NOMO-1 treated with dmso at 0.1 percent for 144 hours (cell line): ENCODE data around the gene APOBEC3G.
"Not testable (repeated sequence)": the region's sequence is repeated elsewhere in the genome, so short reads cannot be mapped to it uniquely, and the experiment has no call there.

Source experiments
- DNase-seq: peaks from one replicate; lab custom pipeline; 2025; ENCODE audit not compliant: unreplicated experiment; lab: John Stamatoyannopoulos, UW

The APOBEC3G gene

DNA sequence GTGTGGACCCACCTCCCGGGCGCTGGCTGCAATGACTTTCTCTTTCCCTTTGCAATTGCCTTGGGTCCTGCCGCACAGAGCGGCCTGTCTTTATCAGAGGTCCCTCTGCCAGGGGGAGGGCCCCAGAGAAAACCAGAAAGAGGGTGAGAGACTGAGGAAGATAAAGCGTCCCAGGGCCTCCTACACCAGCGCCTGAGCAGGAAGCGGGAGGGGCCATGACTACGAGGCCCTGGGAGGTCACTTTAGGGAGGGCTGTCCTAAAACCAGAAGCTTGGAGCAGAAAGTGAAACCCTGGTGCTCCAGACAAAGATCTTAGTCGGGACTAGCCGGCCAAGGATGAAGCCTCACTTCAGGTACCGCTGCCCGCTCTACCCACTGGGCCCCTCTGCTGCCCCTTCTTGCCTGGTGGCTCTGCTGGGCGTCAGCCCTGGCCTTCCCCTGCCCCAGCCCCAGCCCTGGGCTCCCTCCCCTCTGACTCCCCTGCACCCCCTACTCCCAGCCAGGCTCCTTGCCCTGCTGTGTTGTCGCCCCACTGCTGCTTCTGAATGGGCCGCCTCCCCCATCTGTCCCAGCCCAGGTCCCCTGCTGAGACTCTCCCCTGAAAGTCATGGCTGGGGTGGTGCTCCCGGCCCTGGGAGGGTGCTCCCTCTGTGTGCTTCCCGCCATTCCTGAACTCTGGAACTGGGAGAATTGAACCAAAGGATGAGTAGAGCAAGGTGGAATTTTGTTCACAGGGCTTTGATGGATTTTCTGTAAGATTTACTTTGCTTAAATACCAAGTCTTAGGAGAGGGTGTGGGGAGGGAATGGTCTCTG lies at the start of gene APOBEC3G:
Gene APOBEC3G (plus strand): TSS at position 250 of the 815 bp plus-strand sequence. CDS start 87 bp downstream, at position 337.
- peak; percentile 44 for DNase-seq

DNA sequence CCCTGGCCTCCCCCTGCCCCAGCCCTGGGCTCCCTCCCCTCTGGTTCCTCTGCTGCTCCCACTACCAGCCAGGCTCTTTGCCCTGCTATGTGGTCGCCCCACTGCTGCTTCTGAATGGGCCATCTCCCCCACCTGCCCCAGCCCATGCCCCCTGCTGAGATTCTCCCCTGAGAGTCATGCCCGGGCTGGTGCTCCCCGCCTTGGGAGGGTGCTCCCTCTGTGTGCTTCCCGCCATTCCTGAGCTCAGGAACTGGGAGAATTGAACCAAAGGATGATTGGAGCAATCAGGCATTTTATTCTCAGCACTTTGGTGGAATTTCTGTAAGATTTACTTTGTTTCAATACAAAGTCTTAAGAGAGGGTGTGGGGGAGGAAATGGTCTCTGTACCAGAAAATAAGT lies 49.4 kb upstream of the APOBEC3G start:
- DNase-seq: no peak

DNA sequence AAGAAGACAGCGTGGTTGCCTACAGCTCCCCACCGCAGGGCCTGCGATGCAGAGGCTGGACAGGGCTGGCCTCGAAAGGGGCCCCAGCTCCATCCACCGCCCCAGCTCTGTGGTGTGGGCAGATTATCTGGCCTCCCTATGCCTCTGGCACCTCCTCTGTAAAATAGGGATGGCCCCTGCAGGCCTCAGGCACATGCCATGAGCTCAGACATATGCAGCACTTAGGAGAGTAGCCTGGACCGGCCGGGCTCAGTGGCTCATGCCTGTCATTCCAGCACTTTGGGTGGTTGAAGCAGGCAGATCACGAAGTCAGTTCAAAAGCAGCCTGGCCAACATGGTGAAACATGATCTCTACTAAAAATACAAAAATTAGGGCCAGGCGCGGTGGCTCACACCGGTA lies 48.8 kb upstream of the APOBEC3G start:
- no peak for DNase-seq

DNA sequence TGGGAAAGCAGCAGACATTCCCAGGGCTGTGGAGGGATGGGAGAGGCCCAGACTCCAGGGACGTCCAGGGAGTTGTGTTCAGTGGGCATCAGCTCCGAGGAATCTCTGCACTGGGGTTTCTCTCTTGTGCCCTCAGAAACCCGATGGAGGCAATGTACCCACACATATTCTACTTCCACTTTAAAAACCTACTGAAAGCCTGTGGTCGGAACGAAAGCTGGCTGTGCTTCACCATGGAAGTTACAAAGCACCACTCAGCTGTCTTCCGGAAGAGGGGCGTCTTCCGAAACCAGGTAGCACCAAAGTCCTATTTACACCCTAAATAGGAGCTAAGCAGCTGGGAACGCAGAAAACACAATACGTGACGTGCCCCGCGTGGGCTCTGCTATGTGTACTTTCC lies 47.8 kb upstream of the APOBEC3G start:
- DNase-seq: no peak

DNA sequence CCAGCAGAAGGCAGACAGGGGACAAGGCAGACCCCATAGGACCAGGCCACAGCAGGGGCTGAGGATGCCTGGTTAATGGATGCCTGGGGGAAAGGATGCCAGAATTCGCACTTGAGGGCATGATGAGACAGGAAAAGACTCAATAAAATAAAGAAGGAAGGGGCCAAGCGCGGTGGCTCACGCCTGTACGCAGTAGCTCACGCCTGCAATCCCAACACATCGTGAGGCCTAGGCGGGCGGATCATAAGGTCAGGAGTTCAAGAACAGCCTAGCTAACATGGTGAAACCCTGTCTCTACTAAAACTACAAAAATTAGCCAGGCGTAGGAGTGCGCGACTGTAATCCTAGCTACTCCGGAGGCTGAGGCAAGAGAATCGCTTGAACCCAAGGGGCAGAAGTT lies 46.4 kb upstream of the APOBEC3G start:
- DNase-seq: no peak

DNA sequence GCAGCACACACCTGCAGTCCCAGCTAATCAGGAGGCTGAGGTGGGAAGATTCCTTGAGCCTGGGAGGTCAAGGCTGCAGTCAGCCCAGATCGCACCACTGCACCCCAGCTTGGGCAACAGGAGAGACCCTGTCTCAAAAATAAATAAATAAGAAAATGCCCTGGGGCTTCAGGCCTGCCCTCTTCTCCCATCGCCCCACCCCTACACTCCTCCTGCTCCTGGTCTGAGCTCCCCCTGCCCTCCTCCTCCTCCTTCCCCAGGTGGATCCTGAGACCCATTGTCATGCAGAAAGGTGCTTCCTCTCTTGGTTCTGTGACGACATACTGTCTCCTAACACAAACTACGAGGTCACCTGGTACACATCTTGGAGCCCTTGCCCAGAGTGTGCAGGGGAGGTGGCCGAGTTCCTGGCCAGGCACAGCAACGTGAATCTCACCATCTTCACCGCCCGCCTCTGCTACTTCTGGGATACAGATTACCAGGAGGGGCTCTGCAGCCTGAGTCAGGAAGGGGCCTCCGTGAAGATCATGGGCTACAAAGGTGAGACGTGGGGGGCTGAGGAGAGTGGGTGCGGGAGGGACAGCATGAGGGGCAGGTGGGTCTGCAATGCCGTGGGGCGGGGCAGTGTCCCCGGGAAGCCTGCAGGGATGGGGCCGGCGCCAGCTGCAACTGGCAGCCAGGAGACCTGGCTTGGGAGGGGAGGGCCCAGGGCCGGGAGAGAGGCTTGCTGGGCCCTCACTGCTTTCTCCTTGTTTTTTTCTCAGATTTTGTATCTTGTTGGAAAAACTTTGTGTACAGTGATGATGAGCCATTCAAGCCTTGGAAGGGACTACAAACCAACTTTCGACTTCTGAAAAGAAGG lies 45.4 kb upstream of the APOBEC3G start:
- DNase-seq: not testable (repeated sequence)

DNA sequence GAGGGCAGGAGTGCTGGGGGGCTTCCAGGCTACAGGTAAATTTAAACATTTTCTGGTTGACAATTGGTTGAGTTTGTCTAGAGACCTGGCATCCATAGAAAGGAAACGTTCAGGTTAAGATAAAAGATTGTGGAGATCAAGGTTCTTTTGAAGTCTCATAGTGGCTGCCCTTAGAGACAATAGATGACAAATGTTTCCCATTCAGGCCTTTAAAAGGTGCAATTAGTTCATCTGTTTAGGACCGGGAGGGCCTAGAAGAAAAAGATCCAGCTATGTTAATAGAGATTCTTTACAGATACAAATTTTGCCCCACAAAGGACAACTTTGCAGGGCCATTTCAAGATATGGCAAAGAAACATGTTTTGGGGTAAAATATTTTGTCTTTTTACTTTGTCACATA lies 40.0 kb upstream of the APOBEC3G start:
- DNase-seq: not testable (repeated sequence)

DNA sequence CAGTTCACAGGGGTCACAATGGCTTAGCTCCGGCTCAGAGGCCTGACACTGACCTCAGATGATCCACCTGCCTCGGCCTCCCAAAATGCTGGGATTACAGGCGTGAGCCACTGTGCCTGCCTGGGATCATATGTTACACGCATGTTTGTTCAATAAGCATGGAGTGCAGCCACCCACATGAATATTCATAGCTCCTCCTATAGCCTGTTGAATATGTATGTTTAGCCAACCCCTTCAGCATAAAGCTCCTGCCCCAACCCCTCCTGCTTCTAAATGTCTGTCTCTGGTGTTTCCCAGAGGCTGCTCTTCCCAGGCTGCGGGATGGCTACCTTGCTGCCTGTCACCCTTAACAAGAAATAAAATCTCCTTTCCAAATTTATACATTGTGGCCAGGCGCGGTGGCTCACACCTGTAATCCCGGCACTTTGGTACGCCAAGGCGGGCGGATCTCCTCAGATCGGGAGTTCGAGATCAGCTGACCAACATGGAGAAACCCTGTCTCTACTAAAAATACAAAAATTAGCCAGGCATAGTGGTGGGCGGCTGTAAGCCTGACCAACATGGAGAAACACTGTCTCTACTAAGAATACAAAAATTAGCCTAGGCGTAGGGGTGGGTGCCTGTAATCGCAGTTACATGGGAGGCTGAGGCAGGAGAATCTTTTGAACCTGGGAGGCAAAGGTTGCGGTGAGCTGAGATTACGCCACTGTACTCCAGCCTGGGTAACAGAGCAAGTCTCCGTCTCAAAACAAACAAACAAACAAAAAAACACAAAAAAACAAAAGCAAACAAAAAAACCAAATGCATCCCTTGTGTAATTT lies 37.6 kb upstream of the APOBEC3G start:
- no peak for DNase-seq

DNA sequence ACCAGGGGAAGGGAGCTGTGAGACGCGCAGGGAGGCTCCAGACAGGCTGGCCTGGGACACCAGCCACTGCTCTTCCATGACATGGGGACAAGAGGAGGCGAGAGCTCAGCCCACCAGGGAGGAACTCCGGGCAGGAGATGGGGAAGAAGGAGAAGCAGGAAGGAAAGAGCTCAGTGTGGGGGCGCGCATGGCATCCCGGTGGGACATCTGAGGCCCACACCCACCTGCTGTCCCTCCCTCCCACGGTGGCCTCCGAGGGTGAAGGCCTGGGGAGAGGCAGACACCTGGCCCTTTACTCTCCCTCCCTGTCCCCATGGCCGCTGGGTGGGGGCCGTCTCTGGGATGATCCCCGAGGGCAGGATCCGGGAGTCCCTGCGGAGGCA lies 36.9 kb upstream of the APOBEC3G start:
- DNase-seq: not testable (repeated sequence)

DNA sequence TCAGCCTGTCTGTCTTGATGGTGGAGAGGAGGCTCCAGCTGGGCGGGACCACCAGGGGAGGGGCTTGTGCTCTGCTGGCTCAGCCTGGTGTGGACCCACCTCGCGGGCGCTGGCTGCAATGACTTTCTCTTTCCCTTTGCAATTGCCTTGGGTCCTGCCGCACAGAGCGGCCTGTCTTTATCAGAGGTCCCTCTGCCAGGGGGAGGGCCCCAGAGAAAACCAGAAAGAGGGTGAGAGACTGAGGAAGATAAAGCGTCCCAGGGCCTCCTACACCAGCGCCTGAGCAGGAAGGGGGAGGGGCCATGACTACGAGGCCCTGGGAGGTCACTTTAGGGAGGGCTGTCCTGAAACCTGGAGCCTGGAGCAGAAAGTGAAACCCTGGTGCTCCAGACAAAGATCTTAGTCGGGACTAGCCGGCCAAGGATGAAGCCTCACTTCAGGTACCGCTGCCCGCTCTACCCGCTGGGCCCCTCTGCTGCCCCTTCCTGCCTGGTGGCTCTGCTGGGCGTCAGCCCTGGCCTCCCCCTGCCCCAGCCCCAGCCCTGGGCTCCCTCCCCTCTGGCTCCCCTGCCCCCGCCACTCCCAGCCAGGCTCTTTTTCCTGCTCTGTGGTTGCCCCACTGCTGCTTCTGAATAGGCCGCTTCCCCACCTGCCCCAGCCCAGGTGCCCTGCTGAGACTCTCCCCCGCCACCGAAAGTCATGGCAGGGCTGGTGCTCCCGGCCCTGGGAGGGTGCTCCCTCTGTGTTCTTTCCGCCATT lies 36.4 kb upstream of the APOBEC3G start, which contains the start of gene APOBEC3F:
Gene APOBEC3F (plus strand): TSS at position 327 of the 759 bp plus-strand sequence. CDS start 97 bp downstream, at position 424.
- peak; percentile 21 for DNase-seq

DNA sequence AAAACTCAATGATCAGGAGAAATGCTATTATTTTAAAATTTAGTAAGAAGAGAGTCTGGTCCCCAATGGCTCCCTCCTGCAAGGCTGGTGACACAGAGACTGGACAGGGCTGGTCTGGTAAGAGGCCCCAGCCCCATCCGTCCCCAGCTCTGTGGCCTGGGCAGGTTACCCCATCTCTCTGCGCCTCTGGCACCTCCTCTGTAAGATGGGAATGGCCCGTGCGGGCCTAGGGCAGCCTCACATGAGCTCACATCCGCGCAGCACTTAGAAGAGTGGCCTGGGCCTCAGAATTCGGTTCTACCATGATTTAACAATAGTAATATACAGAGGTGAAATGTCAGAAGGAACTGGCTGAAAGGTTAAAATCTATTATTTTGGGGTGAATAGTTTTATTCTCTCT lies 35.2 kb upstream of the APOBEC3G start:
- DNase-seq: no peak

DNA sequence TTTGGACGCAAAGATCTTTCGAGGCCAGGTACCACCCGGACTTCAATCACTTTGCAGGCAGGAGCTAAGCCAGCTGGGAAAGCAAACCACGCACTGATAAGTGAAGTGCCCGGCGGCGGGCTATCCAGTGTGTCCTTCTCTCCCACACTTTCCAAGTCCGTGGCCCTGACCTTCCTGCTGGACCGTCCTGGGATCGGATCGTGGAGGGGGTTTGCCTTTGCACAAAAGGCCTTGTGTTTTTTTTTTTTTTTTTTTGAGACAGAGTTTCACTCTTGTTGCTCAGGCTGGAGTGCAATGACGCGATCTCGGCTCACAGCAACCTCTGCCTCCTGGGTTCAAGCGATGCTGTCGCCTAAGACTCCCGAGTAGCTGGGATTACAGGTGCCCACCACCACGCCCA lies 34.0 kb upstream of the APOBEC3G start:
- DNase-seq: not testable (repeated sequence)

DNA sequence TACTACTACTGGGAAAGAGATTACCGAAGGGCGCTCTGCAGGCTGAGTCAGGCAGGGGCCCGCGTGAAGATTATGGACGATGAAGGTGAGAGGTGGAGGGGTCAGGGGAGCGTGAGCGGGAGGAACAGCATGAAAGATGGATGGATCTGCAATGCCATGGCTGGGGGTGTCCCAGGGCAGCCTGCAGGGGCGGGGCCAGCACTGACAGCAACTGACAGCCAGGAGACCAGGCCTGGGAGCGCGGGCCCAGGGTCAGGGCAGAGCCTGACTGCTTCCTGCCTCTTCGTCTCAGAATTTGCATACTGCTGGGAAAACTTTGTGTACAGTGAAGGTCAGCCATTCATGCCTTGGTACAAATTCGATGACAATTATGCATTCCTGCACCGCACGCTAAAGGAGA lies 31.9 kb upstream of the APOBEC3G start:
- DNase-seq: not testable (repeated sequence)

DNA sequence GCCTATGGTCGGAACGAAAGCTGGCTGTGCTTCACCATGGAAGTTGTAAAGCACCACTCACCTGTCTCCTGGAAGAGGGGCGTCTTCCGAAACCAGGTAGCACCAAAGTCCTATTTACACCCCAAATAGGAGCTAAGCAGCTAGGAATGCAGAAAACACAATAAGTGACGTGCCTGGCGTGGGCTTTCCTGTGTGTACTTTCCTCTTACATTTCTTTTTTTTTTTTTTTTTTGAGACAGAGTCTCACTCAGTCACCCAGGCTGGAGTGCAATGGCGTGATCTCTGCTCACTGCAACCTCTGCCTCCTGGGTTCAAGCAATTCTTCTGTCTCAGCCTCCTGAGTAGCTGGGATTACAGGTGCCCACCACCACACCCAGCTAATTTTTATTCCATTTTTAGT lies 27.6 kb upstream of the APOBEC3G start:
- not testable (repeated sequence) for DNase-seq

DNA sequence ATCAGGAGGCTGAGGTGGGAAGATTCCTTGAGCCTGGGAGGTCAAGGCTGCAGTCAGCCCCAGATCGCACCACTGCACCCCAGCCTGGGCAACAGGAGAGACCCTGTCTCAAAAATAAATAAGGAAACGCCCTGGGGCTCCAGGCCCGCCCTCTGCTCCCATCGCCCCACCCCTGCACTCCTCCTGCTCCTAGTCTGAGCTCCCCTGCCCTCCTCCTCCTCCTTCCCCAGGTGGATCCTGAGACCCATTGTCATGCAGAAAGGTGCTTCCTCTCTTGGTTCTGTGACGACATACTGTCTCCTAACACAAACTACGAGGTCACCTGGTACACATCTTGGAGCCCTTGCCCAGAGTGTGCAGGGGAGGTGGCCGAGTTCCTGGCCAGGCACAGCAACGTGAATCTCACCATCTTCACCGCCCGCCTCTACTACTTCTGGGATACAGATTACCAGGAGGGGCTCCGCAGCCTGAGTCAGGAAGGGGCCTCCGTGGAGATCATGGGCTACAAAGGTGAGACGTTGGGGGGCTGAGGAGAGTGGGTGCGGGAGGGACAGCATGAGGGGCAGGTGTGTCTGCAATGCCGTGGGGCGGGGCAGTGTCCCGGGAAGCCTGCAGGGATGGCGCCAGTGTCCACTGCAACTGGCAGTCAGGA lies 25.1 kb upstream of the APOBEC3G start:
- not testable (repeated sequence) for DNase-seq

DNA sequence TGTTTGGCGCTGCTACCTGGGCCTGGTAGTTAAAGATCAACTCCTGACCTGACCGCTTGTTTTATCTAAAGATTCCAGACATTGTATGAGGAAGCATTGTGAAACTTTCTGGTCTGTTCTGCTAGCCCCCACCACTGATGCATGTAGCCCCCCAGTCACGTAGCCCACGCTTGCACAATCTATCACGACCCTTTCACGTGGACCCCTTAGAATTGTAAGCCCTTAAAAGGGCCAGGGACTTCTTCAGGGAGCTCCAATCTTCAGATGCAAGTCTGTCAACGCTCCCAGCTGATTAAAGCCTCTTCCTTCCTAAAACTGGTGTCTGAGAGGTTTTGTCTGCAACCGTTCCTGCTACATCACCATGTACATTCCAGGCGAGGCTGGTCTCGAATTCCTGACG lies 21.4 kb upstream of the APOBEC3G start:
- no peak for DNase-seq

DNA sequence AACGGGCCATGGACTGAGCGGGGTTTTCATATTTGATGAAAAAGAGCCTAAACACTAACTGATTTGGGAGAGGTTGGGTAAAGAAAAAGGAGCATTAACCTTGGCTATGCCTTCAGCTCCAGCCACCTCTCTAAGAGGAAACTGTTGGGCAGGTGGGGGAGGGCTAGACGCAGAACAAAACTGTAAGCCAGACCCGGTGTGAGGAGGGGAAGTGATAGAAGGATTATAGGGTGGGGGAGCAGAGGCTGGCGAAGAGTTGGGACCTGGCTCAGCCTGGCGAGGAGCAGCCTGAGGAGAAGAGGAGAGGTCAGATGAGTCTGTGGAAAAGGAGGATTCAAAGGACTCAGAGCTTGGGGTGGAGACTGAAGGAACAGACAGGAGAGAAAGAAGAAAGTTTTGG lies 15.8 kb upstream of the APOBEC3G start:
- peak; percentile 4 for DNase-seq

DNA sequence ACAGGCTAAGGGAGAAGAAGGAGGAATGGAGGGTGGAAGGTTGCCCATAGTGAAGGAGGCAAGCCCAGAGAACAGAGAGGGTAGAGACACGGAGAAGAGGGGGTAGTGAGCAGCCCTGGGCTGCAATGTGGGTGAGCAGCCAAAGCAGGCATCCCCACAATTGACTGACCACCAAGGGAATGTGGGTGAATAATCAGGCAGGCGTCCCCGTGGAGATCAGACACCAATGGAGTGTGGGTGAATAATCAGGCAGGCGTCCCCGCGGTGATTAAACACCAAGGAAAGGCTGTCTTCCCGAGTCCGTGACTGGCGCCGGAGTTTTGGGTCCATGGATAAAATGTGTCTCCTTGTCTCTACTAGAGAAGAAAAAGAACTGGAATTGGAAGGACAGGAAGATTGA lies 15.1 kb upstream of the APOBEC3G start:
- DNase-seq: not testable (repeated sequence)

DNA sequence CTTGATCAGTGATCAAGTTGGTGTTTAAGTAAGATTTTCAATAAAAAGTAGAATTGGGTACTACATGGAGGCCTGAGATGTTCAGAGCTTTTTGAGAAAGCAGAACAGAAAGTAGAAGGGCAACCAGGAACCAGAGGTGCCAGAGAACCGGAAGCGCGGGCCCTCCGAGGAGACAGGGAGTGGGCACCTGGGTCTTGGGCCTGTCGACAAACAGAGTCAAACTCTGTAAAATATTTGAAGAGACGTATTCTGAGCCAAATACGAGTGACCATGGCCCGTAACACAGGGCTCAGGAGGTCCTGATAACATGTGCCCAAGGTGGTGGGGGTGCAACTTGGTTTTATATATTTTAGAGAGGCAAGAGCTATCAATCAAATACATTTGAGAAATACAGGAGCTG lies 13.2 kb upstream of the APOBEC3G start:
- peak; percentile 21 for DNase-seq
